AG08395 (cell line): Measurements from ENCODE around the gene PCBD1.

Source experiments
- DNase-seq: peaks from one replicate; pipeline ENCODE4 v3.0.0; 2012; ENCODE audit warnings: mixed read lengths, low spot score

The PCBD1 gene

DNA sequence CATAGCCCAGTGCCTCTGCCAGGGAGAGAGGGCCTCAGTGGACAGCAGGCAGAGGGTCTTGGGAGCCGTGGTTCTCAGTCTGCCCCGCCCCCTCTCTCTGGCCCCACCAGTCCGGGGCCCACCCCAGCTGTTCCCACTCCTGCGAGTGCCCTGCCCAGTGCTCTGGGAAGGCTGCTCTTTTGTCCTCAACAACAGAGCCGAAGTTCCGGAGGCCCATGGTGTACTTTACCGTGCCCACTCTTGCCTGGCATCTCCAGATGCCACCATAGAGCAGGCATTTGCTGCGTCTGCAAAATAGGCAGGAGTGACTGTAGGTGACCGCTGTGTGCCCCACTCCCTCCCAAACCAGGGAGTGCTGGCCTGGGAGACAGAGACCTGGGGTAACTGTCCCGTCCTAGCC is 29.3 kb upstream of the PCBD1 start:
- DNase-seq = no peak

DNA sequence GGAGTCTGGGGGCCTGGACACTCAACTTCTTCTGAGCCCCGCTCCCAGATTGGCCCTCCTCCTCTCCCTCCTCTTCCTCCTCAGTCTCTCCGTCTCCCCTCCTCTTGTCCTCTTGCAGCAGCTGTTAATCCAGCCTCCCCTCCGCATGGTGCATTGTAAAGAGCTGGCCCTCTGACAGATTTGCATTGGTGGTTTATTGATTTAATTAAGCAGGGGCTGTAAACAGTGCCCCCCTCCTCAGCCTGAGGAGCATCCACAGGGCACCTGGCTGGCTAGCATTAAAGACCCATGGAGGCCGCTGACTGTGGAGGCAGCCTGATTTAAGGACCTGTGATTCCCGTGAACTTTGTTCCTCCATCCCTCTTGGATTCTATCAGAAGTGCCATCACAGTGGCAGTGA is 28.9 kb upstream of the PCBD1 start:
- no peak for DNase-seq

DNA sequence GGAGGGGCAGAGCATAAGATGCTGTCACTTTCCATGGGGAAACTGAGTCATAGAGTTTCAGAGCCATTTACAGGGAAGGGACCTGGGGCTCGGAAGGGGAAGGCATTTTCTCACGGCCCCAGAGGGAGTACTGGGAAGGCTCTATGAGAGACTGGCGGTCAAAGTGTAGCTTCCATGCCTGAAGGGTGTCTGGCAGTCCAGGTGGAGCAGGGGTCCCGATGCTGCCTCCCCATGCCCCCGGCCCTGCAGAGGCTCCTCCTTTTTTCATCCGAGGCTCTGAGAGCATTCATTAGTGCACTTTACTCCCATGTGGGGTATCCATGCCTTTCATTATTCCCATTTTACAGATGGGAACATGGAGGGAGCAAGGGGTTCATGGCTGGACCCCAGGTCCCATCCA is 27.9 kb upstream of the PCBD1 start:
- DNase-seq = no peak

DNA sequence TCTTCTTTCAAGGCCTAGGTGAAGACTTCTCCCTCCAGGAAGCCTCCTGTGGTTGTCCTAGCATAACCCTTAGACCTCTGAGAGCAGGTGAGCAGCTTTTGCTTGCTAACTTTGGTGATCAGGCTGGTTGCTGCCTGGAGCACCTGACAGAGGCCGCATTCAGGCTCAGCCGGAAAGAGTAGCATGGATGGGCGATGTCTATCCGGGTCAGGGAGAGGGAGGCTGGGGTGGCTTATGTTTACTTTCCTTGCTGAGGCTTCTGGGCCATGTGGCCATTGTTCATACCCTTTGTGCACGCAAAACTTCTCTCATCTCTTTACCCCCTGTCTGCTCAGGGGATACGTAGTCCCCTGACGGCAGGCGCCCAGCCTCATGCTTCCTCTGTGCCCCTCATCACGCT is 27.4 kb upstream of the PCBD1 start:
- no peak for DNase-seq

DNA sequence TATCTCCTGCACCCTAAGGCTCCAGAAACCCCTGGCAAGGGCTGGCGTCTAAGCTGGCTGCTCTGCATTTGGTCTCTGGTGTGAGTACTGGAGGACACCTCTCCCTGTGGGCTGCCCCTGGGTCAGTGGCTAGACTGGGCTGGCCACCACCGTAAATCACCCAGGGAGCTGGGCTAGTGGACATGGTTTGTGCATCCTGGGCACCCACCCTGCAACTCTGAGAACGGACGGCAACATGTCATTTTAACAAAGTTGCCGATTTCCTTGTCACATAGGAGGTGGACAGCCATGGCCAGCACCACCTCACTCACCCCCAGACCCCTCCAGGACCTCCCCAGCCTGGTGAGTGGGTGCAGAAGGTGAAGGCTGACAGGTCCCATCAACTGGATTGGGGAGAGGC is 26.8 kb upstream of the PCBD1 start:
- no peak for DNase-seq

DNA sequence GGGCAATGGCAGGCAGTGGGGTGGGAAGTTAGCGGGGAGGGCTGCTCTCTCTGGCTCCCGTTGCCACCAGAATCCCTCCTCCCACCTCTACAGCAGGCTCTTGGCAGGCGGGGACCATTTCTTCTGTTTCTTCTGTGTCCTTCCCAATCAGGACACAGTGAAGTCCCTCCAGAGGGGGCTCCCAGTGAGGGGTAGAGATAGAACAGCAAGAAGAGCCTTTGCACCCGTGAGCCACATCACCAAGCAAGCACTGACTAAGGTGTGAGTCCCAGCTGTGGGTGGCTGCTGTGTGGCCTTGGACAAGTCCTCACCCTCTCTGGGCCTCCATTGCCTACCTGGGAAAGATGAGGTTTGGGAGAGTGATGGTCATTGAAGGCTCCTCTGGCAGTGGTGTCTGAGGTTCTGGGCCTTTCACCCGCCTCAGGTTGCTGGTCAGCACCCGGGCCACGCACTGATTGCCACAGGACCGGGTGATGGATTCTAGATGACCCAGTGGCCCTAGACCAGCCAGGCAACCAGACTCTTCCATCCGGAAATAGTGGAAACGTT is 26.0 kb upstream of the PCBD1 start:
- DNase-seq = no peak

DNA sequence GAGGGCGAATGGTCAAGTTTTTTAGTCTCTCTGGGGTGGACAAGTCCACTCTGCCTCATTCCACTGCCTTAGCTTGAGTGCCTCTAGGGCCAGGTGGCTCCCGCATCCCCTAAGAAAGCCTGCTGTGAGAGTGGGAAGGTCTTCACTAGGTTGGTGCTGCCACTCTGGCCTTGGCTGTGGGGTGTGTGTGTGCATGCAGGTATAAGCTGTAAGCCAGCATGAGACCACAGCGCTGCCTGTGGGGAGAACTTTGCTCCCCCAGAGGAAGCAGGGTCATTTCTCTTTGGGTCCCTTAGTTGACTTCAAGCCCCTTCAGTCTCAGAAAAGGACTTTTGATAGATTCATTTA is 25.5 kb upstream of the PCBD1 start:
- no peak for DNase-seq

DNA sequence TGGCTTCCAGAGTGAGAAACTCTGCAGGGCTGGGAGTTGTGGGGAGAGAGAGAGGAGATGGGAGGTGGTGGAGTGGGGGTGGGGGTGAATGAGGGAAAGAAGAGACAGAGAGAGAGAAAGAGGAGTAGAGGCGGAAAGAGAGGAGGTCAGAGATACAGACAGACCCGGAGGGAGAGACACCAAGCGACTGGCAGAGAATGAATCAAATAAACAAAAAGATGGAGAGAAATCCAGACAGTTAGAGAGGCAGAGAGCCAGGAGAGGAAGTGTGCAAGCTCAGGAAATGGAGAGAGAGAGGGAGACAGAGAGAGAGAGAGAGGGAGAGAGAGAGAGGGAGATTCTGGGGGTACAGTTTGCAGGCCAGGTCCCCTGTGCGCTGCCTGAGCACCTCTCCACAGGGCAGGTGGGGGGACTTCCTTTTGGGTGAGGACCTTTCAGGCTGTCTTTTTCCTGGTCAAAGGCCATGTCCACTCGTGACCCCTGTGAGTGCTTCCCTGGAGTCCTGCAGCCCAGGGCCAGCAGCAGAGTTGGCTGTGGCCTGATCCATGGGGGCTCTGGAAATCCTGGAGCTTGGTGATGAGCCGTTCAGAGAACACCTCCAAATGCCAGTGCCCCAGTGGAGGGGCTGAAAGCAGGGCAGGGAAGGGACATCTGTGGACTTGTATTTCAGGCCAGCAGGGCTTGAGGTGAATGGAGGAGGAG is 25.0 kb upstream of the PCBD1 start:
- DNase-seq = no peak

DNA sequence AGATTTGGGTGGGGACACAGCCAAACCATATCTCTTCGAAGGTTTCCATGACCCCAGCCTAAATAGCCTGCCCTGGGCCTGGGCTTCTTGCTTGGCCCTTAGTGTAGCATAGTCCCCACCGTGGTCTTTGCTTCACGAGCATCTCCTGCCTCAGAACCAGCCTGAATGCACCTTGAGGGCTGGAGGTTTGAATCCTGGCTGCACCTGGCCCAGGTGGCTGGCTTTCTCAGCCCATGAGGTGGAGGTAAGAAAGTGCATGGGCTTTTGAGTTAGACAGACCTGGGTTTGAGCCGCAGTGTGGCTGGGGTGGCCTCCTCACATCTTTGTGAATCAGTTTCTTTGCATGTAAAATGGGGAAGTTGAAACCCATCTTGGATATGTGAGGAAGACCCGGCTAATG is 24.2 kb upstream of the PCBD1 start:
- DNase-seq = no peak

DNA sequence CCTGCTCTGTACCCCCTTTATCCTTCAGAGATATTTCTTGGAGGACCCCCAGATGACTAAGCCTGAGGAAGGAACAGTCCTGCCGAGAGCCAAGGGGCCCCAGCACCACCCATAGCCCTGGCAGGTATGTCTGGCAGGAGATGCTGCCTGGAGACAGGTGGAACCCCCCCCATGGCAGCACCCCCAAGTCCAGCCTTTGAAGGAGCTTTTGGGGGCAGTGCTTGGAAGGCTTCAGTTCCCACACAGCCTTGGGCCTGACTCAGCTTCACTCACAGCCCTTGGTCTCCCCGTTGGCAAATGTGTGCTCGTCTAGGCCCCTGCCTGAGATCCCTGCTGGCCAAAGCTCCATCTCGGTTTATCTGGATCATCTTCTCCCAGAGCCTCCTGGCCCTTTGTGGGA is 23.0 kb upstream of the PCBD1 start:
- no peak for DNase-seq

DNA sequence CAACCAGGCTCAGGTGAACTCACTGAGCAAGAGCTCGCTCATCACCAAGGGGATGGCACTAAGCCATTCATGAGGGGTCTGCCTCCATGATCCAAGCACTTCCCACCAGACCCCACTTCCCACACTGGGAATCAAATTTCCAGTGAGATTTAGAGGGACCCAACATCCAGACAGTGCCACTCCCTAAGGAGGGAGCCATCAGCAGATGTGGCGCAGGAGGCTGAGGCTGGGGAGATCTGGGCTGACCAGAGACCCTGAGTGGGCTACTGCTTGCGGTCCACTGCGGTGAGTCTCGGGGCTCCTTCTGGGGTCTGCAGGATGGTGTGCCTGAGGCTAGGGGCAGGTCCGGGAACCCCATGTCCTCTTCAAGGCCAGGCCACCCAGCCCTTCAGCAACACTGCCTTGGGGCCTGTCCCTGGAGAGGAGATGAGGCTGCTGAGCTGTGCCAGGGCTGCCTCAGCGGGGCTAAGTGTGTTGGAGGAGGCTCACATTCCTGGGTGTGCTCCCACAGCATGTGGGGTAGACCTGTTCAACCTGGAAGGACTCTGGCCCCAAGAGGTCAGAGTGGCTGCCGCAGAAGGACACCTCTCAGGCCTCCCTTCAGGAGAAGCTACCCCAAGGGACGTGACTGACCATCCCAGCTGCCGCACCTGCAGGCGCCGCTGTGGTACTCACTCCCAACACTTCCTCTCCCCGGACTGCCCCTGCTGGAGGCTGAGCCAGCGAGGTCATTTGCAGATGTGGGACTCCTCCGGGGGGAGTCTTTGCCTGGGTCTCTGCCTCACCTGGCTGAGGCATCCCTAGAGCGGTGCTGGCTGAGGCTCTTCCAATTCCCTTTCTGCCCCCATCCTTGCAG is 22.3 kb upstream of the PCBD1 start:
- DNase-seq = no peak

DNA sequence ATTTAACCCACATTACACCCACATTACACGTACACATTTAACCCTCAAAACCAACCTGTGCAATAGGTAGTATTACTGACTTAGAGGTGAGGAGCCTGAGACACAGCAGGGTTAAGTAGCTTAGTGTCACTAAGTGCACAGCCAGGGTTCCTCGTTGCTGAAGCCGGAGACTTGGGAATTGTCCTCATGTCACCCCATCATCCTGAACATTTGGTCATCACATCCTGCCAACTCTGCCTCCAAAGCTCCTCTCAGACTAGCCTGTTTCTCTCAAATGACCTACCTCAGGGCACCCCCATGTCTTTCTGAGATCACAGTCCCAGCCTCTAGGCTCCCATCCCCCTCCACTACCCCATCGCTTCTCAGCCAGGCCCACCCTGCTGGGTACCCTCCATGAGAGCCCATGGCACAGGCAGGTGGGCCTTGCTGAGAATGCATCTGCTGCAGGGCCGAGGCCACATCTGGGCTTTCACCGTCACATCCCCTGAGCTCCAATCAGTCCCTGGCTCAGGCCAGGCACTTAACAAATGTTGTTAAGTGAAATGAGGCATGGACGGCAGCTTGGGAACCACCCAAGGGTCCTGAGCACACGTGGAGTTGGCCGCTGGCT is 21.1 kb upstream of the PCBD1 start:
- DNase-seq = no peak

DNA sequence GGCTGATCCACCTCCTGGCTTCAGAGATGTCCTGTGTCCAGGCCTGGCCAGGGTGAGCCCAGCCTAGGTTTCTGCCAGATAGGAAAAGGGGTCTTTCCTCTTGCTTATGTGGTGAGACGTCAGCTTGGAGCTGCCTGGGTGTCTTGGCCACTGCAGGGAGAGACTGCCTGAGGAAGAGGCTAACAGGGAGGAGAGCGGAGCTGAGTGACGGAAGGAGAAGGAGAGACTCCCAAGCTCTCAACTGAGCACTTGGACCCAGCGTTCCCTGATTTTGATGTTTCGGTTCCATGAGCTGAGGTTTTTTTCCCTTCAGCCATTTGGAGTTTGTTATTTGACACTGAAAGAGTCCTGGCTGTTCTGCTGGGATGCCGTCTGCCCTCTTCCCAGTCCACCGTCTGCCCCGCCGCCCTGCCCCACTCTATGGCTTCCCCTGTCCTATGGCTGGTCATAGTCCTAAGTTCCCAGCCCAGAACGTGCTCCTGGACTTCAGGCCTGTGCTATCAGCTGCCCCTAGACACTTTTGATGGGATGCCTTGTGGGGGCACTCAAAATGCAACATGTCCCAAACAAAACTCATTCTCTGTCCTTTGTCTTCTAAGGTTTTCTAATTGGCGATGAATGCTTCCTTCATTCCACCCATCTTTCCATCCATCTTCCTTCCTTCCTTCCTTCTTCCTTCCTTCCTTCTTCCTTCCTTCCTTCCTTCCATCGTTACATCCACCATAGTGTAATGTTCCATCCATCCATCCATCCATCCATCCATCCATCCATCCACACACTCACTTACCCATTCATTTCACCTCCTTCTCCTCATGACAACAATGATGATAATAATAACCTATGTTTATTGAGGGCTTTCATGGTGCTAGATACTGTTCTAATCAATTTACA is 20.3 kb upstream of the PCBD1 start:
- no peak for DNase-seq

DNA sequence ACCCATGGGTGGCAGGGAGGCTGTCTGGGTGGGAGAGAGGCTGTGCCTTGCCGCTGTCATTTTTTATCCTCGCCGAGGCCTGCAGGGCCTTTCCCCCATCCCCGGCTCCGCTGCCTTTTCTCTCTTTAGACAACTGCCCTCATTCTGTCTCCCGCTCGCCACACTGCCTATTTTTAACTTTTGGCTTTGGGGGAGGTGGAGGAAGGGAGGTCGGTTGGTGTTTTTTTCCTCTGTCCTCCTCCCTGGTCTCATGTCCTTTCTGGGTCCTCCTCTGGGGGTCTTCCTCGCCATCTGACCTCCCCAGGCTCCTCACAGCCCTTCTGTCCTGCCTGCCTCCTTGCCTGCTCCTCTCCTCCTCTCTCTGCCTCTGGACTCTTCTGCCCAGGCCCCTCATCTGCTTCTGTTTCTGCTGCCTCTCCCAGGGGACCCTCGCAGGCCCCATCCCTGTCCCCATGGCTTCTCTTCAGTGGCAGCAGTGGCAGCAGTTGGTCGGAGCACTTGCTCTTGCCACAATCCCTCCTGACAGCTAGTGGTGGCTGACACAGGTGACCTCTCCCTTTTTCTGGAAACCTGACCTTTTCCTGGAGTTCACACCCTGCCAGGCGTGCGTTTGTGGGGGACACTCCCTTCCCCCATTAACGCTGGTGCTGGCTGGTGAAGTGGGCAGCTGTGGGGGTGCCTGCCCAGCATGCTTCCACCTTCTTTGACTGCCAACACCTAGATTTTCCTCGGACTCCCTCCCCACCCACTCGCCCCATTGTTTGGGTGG is 19.5 kb upstream of the PCBD1 start:
- DNase-seq = no peak

DNA sequence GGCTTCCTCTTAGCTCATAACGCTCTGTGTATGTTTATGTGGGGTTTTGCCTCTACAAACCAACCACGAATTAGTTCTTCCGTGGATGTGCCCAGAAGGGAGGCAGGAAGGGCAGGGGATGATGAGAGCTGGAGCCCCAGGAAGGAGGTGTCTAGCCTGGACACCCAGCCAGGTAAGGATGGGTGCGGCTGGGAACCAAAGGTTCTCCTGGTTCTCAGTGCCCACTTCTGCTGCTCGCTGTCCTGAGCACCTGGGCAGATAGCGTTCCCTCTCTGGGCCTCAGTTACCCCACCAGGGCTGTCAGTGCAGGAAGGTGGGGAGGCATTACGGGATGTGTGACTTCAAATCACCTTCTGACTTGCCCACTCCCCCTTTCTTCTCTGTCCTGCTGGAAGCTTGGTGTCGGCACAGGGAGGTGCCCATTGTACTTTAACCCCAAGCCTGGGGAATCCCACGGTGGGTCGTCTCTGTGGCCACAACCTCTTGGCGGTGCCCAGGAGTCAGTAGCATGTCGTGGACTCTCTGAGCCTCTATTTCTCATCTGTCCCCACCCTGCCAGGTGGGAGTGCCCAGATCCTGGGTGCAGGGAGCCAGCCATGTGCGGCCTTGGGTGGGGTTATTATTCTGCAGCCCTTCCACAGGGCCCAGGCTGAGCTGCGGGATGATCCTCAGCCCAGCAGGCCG is 18.7 kb upstream of the PCBD1 start:
- no peak for DNase-seq

DNA sequence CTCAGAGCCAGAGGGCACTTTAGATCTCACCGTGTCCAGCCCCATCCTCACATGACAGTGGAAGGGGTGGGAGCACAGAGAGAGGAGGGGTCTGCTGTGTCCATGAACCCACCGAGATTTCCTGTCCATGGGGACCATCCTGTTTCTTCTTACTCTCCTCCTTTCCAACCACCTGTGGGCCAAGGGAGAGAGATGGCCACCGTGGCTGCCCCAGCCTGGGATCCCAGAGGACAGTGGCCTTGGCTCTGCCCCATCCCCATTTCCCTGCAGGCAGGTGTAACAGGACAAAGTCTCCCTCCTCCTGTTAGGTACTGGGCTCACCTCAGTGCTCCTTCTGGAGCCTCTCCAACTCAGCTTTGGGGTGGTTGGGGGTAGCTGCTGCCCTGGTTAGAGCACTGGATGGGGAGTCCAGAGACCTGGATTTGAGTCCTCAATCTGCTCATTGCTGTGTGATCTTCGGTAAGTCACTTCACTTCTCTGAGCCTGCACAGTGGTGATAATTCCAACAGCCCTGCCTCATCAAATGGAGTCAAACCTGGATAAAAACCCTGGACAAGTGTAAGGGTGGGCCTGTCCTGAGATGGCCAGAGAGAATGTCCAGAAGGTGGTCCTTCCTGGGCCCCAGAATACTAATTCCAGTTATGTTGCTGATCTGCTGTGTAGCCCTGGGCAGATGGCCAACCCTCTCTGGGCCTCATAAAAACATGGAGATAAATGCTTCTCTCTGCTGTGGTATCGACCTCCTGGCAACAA is 17.8 kb upstream of the PCBD1 start:
- DNase-seq = no peak

DNA sequence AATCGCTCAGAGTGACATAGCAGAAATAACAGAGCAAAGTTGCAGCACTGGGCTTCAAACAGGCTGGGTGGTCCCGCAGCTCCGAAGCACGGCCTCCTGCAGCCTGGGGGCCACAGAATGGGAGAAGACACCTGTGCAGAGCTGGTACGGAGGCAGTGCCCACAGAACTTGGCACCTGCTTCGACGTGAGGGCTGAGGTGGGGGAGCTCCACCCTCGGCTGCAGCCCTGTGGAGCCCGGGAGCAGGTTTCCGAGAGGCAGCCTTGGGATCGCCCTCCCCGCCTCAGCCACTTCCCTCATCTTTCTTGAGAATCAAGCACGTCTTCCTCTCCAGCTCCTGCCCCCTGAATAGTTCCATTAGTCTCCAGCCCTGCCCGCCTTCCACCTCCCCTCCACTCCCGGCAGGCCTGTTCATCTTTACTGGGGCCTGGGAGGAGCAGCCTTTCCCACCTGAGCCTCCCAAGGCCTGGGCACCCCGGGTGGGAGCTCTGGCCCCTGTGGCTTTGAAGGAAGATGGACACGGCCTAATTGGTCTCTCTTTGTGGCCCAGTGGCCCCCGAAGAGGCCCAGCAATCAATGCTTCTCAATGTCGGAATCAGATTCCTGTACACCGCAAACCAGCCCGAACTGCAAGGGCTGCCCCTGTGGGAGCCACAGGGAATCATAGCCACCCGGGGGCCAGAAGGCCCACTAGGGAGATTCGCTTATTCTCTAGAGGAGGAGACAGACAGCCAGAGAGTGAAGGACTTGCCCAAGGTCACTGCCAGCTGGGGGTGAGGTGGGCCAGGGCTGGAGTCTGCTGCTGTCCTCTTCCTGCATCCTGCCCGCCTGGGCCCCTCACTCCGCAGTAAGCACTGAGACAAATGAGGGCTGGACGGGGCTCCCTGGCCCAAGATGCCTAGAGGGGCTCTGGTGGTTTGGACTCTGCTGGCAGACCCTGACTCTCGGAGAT is 17.0 kb upstream of the PCBD1 start:
- DNase-seq = no peak

DNA sequence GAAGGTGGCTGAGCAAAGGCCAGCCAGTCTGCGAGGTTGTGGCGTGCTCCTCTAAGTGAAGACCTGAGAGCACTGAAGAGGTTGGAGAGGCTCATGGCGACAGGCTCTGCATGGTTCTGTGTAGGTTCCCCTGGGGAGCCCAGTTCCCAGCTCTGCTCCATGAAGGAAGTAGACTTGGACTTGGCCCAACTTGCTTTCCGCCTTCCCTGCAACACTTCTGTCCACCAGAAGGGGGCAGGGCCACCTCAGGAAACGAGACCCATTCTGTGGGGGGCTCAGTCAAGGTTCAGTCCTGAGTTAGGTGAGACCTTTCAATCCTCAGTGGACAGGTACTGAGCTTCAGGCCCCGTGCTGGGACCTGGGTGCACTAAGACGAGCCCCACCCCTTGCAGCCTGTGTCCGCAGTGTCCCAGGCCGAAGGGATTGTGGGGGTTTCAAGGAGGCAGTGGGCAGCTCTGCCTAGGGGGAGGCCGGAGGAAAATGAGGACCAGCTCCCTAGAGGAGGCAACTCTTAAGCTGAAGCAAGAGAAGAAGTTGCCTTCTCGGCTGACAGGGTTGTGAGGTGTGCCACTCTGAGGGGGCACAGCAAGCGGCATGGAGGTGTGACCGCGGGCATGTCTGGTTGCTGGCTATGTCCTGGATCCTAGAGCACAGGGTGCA is 15.0 kb upstream of the PCBD1 start:
- peak; percentile 73 for DNase-seq
